Ascending aorta (tissue), 2 donors: ENCODE measurements around the gene SHROOM2. TPM values are rescaled to one million over a fixed set of nuclear protein-coding genes. Genes with fewer than 3 reads are reported as not detected.
"Not testable (repeated sequence)": the region's sequence is repeated elsewhere in the genome, so short reads cannot be mapped to it uniquely, and the experiment has no call there.

Experiments used
- DNase-seq, 2 donors: peaks; one replicate each; pipeline ENCODE4 v3.0.0-alpha.2; 2019; ENCODE audit warnings: low spot score in 2 of 2
- H3K27ac ChIP-seq, 2 donors: fragments of 200-600 bp; sonication (generic); one replicate each; pipeline ENCODE4 v1.5.1; 2016 to 2017; ENCODE audit warnings: mild to moderate bottlenecking in 1 of 2
- H3K27me3 ChIP-seq: fragments of 200-600 bp; sonication (generic); one replicate; pipeline ENCODE4 v1.5.1; 2017
- H3K36me3 ChIP-seq, 2 donors: fragments of 200-600 bp; sonication (generic); one replicate each; pipeline ENCODE4 v1.5.1; 2016
- H3K4me1 ChIP-seq, 2 donors: fragments of 200-600 bp; sonication (generic); one replicate each; pipeline ENCODE4 v1.5.1; 2016 to 2017; ENCODE audit warnings: mild to moderate bottlenecking in 1 of 2
- H3K4me3 ChIP-seq, 2 donors: fragments of 200-600 bp; sonication (generic); one replicate each; pipeline ENCODE4 v1.5.1; 2016 to 2017; ENCODE audit warnings: mild to moderate bottlenecking in 1 of 2
- H3K9me3 ChIP-seq, 2 donors: fragments of 200-600 bp; sonication (generic); one replicate each; pipeline ENCODE4 v1.5.1; 2016
- CTCF ChIP-seq, 3 experiments: fragments of 200-600 bp in 2 of 3; fragments of 450-650 bp in 1 of 3; sonication (generic) in 2 of 3; IDR thresholded peaks; one replicate each; pipeline ENCODE4 v1.5.1; 2016 to 2019; ENCODE audit warnings: antibody characterized with exemption in 3 of 3, mild to moderate bottlenecking in 1 of 3, moderate library complexity in 1 of 3
- intact Hi-C: fragments of 100-400 bp; cut with DNase I; formaldehyde crosslinking; loops from one replicate; pipeline ENCODE4 v1.15.1; 2023
- total RNA-seq: library from RNA; depleted of rRNA; stranded (reverse); fragments of >200 nt; gene quantifications from one replicate; pipeline ENCODE4 v1.1.0, GENCODE V29; 2016

SHROOM2 gene
- total RNA-seq, 1 donor from 2014 or later = 7.5 TPM

GRCh38 chrX:9853307-9853706 lies 67.1 kb downstream of the SHROOM2 start:
- TF ChIP-seq CTCF (IDR thresholded peaks at IDR 0.05) = no peak
- no peaks in the 10 kb centered on the region for H3K36me3 ChIP-seq
- no peak for DNase-seq
- H3K27ac ChIP-seq = no peak overlapping the region
- H3K4me3 ChIP-seq = no peak overlapping the region
- H3K27me3 ChIP-seq = no peaks in the 10 kb centered on the region
- no peaks in the 10 kb centered on the region for H3K9me3 ChIP-seq
- no peaks in the 10 kb centered on the region for H3K4me1 ChIP-seq
- intact Hi-C loops = no loop called here

- no peak for TF ChIP-seq CTCF (IDR thresholded peaks at IDR 0.05)
- intact Hi-C loops = no loop called here
- DNase-seq = no peak
- Histone ChIP-seq H3K9me3 (no peaks in the 10 kb centered on the region), H3K4me1 (no peaks in the 10 kb centered on the region), H3K4me3 (no peak overlapping the region), H3K36me3 (no peaks in the 10 kb centered on the region), H3K27ac (no peak overlapping the region), H3K27me3 (no peaks in the 10 kb centered on the region)
These were observed 69.5 kb downstream of the SHROOM2 start for GRCh38 chrX:9855561-9856283.

GRCh38 chrX:9856588-9856987 lies 70.4 kb downstream of the SHROOM2 start:
- no peaks in the 10 kb centered on the region for H3K9me3 ChIP-seq
- H3K27ac ChIP-seq = no peak overlapping the region
- intact Hi-C loops = no loop called here
- TF ChIP-seq CTCF (IDR thresholded peaks at IDR 0.05) = no peak
- H3K36me3 ChIP-seq = no peaks in the 10 kb centered on the region
- no peaks in the 10 kb centered on the region for H3K4me1 ChIP-seq
- H3K27me3 ChIP-seq = no peaks in the 10 kb centered on the region
- no peak overlapping the region for H3K4me3 ChIP-seq
- DNase-seq = no peak

- DNase-seq = no peak
- intact Hi-C loops = no loop called here
- Histone ChIP-seq H3K9me3 (no peaks in the 10 kb centered on the region), H3K4me1 (no peaks in the 10 kb centered on the region), H3K4me3 (no peak overlapping the region), H3K27me3 (no peaks in the 10 kb centered on the region), H3K36me3 (no peaks in the 10 kb centered on the region), H3K27ac (no peak overlapping the region)
- no peak for TF ChIP-seq CTCF (IDR thresholded peaks at IDR 0.05)
These were observed 71.6 kb downstream of the SHROOM2 start for GRCh38 chrX:9857575-9858474.

GRCh38 chrX:9858684-9859083 lies 72.5 kb downstream of the SHROOM2 start:
- DNase-seq, H3K36me3 ChIP-seq, H3K4me3 ChIP-seq, H3K4me1 ChIP-seq, intact Hi-C loops, H3K27ac ChIP-seq, H3K9me3 ChIP-seq, H3K27me3 ChIP-seq: not testable (repeated sequence)
